Measurements from ENCODE around the gene ATP2A1. TPM values are rescaled to one million over a fixed set of nuclear protein-coding genes. Genes with fewer than 3 reads are reported as not detected.

The ATP2A1 gene
- total RNA-seq, 1 experiment from 2014 or later: 10.7 TPM

- Histone ChIP-seq H3K27me3 (ENCODE audit: insufficient read depth, low read depth) (no peaks in the 10 kb centered on the region), H3K27ac (peak overlapping the region; percentile 48), H3F3A (ENCODE audit: insufficient read depth, low read depth) (peaks cover 91% of the 10 kb centered on the region), H3K36me3 (ENCODE audit: low read depth) (peaks cover 36% of the 10 kb centered on the region), H4K20me1 (ENCODE audit: insufficient read depth) (peaks cover 36% of the 10 kb centered on the region), H3K9me2 (ENCODE audit: insufficient read depth) (no peaks in the 10 kb centered on the region), H3K4me1 (replicated peaks; ENCODE audit: insufficient read depth) (no peaks in the 10 kb centered on the region), H2AFZ (no peak overlapping the region), H3K4me3 (no peak overlapping the region), H3K9me3 (ENCODE audit: insufficient read depth, low read depth) (no peaks in the 10 kb centered on the region), H3K4me2 (no peak overlapping the region), H3K79me2 (ENCODE audit: low read depth) (peaks cover 4% of the 10 kb centered on the region; the same call in 1 of the 2 replicates)
- no peak for DNase-seq
- TF ChIP-seq EZH2 (IDR thresholded peaks at IDR 0.05; ENCODE audit: low read depth) (no peak), CTCF (conservative IDR thresholded peaks at IDR 0.05) (no peak)
- intact Hi-C loops (cut with micrococcal nuclease; ENCODE audit: unreplicated experiment): no loop called here
- POLR2A ChIA-PET (ENCODE audit: unreplicated experiment): no interaction called here
- CTCF ChIA-PET: no interaction called here
- no TSS peak for BruUV-seq (replicated peaks)
Measured at GRCh38 chr16:28839004-28839639, 39.2 kb upstream of the ATP2A1 start.

GRCh38 chr16:28839899-28840298 lies 38.4 kb upstream of the ATP2A1 start:
- no peak for TF ChIP-seq CTCF (conservative IDR thresholded peaks at IDR 0.05)
- Histone ChIP-seq H3K4me1 (replicated peaks; ENCODE audit: insufficient read depth) (peaks cover 4% of the 10 kb centered on the region), H3K4me3 (no peak overlapping the region), H3K4me2 (no peak overlapping the region), H3F3A (ENCODE audit: insufficient read depth, low read depth) (peaks cover 86% of the 10 kb centered on the region), H3K27me3 (ENCODE audit: insufficient read depth, low read depth) (no peaks in the 10 kb centered on the region), H3K9me2 (ENCODE audit: insufficient read depth) (no peaks in the 10 kb centered on the region), H3K9me3 (ENCODE audit: insufficient read depth, low read depth) (no peaks in the 10 kb centered on the region), H3K79me2 (ENCODE audit: low read depth) (peaks cover 11% of the 10 kb centered on the region), H3K27ac (peak overlapping the region; percentile 48), H4K20me1 (ENCODE audit: insufficient read depth) (peaks cover 34% of the 10 kb centered on the region), H3K36me3 (ENCODE audit: low read depth) (peaks cover 37% of the 10 kb centered on the region), H2AFZ (no peak overlapping the region)
- ChIA-PET POLR2A (ENCODE audit: unreplicated experiment) (interaction anchor here (0.5 kb wide), 1 partner anchor 83 kb away, joined by 4 read pairs; no protein-coding TSS in a partner anchor), CTCF (interaction anchor here (0.7 kb wide), 1 partner anchor 1162 kb away, joined by 5 read pairs; no protein-coding TSS in a partner anchor)
- BruUV-seq (replicated peaks): TSS peak; percentile 2
- intact Hi-C loops (cut with micrococcal nuclease; ENCODE audit: unreplicated experiment): no loop called here
- peak in 1 of 2 experiments; percentile 15 for DNase-seq

- peaks cover 24% of the 10 kb centered on the region; the same call in 1 of the 2 replicates for H3K36me3 ChIP-seq (ENCODE audit: low read depth)
- ChIA-PET CTCF (no interaction called here), POLR2A (ENCODE audit: unreplicated experiment) (interaction anchor here (0.6 to 0.7 kb wide), 2 partner anchors 15 to 82 kb away, joined by 3 read pairs; partner anchors contain the start of gene RABEP2)
- H3K9me2 ChIP-seq (ENCODE audit: insufficient read depth): no peaks in the 10 kb centered on the region
- intact Hi-C loops (cut with micrococcal nuclease; ENCODE audit: unreplicated experiment): no loop called here
- H3K4me3 ChIP-seq: no peak overlapping the region
- no peak overlapping the region for H3K27ac ChIP-seq
- no peak overlapping the region for H2AFZ ChIP-seq
- H3K4me1 ChIP-seq (replicated peaks; ENCODE audit: insufficient read depth): peaks cover 8% of the 10 kb centered on the region
- peaks cover 22% of the 10 kb centered on the region for H4K20me1 ChIP-seq (ENCODE audit: insufficient read depth)
- H3F3A ChIP-seq (ENCODE audit: insufficient read depth, low read depth): peaks cover 66% of the 10 kb centered on the region
- H3K79me2 ChIP-seq (ENCODE audit: low read depth): peaks cover 33% of the 10 kb centered on the region
- H3K27me3 ChIP-seq (ENCODE audit: insufficient read depth, low read depth): no peaks in the 10 kb centered on the region
- peak in 1 of 2 experiments; percentile 28 for DNase-seq
- BruUV-seq (replicated peaks): no TSS peak
- H3K4me2 ChIP-seq: no peak overlapping the region
- TF ChIP-seq CTCF (conservative IDR thresholded peaks at IDR 0.05): no peak
- no peak for TF ChIP-seq EZH2 (IDR thresholded peaks at IDR 0.05; ENCODE audit: low read depth)
- H3K9me3 ChIP-seq (ENCODE audit: insufficient read depth, low read depth): no peaks in the 10 kb centered on the region
Measured at GRCh38 chr16:28842696-28843095, 35.6 kb upstream of the ATP2A1 start.
